CD4-positive, alpha-beta T cell treated with Interleukin-4 for 4 hours (primary cell): ENCODE results near the gene HECW1.
"Not testable (repeated sequence)": the region's sequence is repeated elsewhere in the genome, so short reads cannot be mapped to it uniquely, and the experiment has no call there.

Experiments used
- DNase-seq: peaks from one replicate; pipeline ENCODE4 v3.0.0-alpha.2; 2020

The HECW1 gene

DNA sequence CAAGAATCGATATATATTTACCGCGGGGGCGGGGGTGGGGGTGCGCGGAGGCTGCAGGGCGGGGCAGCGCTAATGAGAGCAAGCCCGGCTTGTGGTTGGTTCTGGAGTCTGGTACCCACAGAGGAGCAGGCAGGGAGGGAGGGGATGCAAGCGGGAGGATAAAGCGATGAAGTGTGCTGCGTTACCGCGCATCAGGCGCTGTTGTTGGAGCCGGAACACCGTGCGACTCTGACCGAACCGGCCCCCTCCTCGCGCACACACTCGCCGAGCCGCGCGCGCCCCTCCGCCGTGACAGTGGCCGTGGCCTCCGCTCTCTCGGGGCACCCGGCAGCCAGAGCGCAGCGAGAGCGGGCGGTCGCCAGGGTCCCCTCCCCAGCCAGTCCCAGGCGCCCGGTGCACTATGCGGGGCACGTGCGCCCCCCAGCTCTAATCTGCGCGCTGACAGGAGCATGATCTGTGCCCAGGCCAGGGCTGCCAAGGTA, at the start of gene HECW1:
Gene HECW1 (plus strand): TSS at position 189 of the 482 bp plus-strand sequence. CDS start 131,259 bp downstream, outside the sequence.
- no peak for DNase-seq

DNA sequence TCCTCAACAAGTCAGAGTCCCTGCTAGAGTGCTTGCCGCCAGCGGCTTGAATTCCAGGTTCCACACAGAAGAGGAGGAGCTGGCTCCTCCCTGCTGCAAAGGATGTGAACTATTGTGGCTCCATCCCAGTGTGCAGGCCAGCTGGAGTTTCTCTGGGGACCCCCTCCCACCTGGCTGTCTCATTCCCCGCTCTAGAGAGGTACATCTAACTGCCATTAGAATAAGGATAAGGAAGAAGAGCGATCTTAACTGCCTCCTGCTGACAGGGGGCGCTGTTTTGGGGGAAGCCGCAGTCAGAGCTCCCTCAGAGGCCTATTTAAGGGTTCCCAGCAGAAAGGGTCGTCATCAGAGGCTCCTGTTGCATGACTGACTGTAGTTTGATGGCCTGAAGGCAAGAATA, 40.8 kb upstream of the HECW1 start:
- DNase-seq, result no peak

DNA sequence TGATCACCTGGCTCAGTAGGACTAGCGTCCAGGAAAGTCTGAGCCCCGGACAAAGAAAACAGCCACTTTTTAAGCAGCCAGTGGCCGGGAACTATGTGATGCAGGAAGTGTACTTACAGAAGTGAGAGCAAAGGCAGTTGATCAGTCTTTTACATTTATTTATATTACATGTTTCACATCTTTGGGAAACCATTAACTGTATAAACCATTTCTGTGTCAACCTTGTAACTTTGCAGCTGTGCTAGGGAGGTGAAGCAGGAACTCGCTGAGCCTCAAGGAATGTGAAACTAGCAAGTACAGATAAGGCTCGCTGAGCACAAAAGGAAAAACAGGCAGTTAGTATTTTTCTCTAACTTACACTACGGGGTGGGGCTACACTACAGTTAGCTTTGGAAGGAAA, 39.9 kb upstream of the HECW1 start:
- DNase-seq, result no peak

DNA sequence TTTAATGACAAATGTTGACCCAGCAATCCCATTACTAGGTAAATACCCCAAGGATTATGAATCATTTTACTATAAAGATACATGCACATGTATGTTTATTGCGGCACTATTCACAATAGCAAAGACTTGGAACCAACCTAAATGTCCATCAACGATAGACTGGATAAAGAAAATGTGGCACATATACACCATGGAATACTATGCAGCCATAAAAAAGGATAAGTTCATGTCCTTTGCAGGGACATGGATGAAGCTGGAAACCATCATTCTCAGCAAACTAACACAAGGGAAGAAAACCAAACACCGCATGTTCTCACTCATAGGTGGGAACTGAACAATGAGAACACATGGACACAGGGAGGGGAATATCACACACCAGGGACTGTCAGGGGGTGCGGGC, 38.6 kb upstream of the HECW1 start:
- not testable (repeated sequence) for DNase-seq

DNA sequence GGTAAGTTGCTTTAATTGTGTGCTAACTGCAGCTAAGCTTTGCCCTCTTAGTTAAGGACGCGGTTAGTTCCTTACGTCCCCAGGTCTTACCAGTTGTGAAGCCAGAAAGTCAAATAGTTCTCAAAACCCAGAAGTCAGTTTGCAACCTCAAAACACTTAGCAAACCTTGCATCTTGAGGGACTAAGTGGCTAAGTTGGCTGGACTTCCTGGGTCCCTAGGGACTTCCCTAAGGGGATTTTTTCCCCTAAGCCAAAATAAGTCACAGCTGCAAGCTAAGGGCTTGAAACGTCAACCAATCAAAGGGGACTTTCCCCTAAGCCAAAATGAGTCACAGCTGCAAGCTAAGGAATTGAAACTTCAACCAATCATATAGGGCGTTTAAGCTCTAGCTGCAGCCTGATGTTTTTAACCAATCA, 36.2 kb upstream of the HECW1 start:
- no peak for DNase-seq

DNA sequence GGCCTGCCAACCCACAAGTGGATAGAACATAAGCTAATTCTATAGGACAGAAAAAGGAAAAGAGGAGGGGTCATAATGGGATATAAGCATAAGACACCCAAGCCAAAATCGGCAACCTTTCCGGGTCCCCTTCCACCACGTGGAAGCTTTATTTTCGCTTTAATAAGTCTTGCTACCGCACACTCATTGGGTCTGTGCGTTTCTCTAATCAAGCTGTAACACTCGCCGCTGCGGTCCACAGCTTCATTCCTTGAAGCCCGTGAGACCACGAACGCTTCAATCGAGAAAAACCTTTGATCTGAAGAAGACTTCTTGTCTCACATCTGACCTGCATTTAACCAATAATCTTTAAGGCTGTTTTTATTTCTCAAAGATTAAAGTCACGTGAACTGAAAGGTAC, 35.8 kb upstream of the HECW1 start:
- DNase-seq, result no peak

DNA sequence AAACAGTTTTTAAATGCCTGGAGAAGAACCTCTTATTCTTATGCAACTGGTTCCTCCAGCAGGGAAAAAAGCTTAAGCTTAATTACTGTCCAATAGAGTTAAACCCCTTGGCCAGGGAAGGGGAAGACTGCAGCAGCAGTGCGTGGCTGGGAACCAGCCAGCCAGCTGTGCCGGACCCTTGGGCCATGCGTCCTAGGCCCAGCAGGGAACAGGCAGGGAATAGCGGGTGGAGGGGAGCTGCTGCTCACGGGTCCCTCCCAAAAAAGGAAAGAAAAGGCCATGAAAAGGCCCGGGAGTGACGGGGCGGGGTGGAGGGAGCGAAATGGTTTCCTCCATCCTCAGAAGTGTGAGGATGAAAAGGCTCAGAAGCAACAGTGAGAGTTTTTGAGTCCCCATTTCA, 35.2 kb upstream of the HECW1 start:
- no peak for DNase-seq

DNA sequence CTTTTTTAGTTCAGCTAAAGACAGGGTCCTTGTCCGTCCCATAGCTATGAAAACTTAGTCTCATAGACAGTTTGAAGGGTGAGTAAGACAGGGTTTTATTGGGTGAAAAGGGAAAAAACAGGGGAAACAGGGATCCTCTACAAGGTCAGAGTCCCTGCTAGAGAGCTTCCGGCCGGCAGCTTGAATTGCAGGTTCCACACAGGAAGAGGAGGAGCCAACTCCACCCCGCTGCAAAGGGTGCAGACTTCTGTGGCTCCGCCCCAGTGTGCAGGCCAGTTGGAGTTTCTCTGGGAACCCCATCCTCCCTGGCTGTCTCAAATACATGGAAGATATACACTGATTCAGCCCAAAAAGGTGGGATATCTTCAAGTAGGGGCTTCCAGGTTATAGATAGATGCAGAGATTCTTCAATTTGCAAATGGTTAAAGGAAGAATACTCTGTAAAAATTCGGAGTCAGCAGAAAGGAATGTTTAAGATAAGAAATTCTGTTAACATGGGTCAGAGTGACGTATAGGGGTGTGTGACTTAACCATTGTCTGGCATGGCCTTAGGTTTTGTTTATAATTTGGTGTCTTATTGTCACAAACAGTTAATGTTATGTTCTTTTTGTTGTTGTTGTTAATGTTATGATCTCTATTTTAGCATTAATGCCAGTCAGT, 34.6 kb upstream of the HECW1 start:
- DNase-seq, result no peak

DNA sequence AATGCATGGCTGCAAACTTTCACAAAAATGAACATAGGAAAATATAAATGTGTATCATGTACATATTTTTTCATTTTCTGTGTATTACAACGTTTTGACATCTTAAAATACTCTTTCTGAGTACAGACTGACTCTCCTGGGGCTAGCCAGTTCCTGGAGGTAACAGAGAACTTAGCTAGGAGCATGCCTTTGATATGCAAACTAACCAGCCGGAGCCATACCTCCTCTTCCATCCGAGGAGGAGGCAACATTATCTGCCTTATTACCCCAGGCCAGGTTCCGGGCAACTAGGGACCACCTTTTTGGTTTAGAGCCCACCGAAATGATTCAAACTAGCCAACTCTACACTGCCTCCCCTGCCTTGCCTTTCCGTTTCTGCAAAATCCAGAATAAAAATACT, 33.7 kb upstream of the HECW1 start:
- no peak for DNase-seq

DNA sequence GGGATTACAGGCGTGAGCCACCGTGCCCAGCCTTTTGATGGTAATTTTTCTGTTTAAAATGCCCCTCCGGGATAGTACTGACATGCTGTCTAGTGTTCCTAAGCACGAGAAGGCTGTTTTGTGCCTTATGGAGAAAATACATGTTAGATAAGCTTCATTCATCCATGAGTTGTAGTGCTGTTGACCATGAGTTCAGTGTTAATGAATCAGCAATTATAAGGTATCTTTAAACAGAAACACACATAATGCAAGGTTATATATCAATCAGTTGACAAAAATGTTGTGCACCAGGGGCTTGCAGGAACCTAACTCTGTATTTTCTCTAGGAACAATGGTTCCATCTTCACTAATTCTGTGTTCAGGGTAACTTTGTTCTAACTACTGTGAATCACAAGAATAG, 30.8 kb upstream of the HECW1 start:
- DNase-seq, result no peak

DNA sequence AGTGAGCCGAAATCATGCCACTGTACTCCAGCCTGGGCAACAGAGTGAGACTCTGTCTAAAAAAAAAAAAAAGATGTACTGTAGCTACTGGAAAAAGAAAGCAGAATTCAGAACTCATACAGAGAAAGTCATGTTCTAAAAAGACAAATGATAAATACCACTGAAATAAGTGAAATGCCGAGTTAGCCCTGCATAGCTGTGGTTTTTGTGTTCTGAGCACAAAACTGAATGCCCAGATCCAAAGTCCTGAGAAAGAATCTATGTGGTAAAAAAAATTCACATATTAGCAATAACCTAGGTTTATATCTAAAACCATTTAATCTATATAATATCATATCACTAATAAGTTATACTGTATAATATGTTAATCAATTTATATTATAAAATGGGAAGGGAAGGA, 29.3 kb upstream of the HECW1 start:
- no peak for DNase-seq

DNA sequence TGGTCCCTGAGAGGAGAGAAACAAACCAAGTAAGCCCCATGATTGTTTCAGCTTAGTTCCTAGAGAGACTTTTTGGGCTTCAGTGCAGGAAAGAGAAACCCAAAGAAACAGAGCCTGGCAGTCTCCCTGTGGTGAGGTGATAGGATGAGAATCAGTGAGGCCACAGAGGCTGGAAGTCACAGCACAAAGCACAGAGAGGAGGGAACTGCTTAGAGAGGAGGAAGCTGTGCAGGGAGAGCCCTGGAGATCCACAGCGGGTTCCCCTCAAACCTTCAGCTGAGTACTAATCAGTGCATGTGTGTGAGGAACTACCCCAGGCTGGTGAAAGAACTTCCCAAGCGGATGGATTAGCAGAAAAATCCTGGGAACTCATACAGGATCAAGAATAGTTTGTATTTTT, 27.4 kb upstream of the HECW1 start:
- no peak for DNase-seq

DNA sequence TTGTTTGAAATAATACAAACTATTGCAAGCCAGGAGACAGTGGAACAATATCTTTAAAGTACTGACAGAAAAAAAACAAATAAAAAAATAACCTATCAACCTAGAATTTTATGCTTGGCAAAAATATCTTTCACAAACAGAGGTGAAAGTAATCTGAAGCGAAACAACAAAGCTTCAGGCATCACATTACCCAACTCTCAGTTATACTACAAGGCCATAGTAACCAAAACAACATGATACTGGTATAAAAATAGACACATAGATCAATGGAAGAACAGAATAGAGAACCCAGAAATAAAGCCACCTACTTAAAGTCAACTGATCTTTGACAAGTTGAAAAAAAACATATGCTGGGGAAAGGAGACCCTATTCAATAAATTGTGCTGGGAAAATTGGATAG, 26.5 kb upstream of the HECW1 start:
- DNase-seq, result no peak

DNA sequence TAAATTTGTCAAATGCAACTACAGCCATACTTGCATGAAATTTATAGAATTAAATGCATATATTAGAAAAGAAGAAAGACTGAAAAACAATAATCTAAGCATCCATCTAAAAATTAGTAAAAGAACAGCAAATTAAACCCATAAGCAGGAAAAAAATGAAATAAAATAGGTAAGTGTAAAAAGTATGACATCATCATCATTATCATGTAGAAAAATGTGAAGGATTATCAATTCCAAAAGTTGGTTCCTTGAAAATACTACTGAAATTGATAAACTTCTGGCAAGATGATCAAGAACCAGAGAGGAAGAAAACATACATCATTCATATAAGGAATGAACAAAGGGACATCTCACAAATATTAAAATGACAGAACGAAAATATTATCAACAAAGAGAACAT, 19.6 kb upstream of the HECW1 start:
- no peak for DNase-seq

DNA sequence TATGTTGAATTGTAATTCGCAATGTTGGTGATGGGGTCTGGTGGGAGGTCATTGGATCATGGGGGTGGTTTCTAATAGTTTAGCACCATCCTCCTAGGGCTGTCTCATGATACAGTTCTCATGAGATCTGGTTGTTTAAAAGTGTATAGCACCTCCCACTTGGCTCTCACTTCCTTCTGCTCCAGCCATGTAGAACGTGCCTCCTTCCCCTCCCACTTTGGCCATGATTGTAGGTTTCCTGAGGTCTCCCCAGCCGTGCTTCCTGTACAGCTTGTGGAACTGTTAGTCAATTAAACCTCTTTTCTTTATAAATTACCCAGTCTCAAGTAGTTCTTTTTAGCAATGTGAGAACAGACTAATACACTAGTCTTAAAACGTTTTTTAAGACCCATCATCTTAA, 15.6 kb upstream of the HECW1 start:
- no peak for DNase-seq

DNA sequence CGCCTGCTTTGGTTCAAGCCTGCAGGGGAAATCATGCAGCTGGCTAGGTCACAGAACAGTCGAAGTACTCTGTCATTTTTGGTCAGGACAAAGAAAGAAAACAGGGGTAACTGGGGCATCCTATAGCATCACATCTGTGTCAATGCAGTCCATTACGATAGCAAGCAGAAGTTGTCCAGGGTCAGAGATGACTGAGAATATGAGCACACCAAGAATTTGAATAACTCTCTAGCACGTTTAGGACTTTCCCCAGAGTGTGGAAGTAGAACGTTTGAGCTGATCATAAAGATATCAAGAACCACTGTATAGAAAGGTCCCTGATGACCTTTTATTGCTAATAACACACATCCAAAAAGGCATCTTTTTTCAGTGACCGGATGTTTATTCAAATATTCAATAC, 12.7 kb upstream of the HECW1 start:
- DNase-seq, result no peak

DNA sequence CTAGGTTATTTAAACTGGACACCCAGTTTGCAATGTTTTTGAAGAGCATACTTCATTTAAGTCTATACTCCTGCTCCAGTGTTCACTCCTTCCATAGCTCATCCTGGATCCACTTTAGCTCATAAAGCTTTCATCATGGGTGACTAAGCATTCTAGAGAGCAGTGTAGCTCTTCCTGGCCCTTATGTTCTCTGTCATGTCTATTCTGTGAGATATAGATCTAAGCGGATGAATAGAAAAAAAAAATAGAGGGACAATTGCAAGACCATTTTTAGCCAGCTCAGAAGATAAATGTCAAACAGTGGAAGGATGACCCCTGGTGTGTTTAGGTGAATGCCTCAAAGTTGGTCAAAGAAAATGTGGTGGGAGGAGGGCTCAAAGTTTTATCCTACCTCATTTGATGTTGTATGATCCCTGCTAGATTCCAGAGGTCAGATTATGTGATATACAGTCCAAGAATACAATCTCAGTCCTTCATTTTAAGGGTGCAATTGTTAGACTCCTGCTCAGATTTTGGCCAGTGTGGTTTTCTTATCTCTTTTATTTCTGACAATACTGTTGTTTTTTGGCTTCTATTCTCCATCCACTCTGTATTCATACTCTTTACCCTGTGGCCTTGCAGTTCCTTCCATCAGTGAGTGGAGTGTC, 7.5 kb upstream of the HECW1 start:
- DNase-seq, result no peak

DNA sequence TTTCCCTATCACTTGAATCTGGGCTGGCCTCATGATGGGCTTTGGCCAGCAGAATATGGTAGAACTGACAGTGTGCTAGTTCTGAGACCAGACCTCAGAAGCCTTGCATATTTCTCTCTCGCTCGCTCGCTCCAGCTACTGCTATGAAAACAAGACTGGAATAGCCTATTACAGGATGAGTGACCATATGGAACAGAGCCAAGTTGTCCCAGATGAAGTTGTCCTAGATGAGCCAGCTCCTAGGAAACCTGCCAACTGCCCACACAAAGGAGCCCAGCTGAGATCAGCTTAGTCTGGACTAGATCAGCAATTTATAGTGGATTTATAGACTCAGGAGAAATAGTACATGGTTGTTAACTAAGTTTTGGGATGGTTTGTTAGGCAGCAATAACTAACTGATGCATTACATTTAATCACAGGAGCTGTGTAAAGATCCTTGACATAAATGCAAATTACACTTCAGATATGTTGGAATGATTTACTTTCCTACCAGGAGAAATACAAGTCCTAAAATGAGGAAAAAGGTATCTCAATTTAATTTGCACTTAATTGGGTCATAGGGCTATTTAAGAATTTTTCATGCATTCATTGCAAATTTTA, 6.8 kb upstream of the HECW1 start:
- no peak for DNase-seq

DNA sequence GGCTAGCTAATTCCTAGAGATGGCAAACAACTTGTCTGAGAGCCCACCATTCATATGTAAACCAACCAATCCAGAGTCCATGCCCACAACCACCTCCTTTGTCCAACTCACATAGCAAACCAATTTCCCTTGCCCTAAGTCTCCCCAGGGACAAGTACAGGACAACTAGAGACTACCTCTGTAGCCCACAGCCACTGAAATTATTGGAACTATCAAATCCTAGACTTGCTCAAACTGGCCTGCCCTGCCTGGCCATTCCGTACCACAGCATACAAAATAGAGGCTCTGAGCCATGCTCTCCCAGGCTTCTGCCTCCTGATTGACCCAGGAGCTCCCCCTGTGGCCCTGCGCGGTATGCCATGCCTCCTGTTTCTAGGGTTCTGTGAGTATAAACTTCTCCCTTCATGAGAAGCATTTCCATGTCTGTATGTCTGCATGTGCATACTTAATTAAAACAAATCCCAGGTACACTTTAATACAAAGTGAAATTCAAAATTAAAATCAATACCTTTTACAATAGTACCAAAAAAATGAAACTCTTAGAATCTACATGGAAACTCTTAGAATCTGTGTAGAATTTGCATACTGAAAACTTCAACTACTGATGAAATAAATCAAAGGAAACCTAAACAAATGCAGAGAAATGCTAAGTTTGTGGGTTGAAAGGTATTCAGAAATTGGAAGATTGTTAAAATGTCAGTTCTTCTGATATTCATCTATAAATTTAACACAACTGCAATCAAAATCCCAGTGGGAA, 4.0 kb upstream of the HECW1 start:
- peak; percentile 5 for DNase-seq

DNA sequence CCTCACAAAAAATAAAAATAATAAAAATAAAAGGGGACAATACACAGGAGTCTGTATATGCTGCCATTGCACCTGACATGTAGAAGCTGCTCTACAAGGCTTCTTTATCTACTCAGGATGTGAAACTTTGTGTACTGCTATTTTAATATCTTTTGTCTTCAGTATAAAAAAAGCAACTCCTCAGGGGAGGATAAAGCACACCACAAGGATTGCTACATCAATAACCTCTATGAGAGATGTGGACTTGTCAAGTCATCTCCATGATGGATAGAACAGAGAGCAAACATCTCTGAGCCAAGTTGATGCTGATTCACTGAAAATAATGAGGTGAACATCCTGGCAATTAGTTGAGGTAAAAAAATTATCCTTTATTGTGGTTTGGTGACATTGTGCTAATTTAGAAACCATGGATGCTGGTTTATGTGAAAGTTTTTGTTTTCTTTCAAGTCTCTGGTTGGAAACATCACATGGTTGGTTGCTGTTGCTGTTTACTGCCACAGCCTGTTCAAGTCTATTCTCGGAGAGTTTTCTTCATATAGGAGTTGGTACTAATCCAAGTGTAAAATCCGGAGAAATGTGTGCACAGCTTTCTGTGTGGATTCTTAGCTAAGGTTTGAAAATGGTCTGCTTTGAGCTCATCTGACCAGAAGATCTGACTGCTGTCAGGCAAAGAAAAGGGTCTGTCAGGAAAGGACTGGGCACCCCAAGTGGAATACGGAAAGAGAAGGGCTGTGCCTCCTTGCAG, 1.5 kb upstream of the HECW1 start:
- DNase-seq, result no peak

DNA sequence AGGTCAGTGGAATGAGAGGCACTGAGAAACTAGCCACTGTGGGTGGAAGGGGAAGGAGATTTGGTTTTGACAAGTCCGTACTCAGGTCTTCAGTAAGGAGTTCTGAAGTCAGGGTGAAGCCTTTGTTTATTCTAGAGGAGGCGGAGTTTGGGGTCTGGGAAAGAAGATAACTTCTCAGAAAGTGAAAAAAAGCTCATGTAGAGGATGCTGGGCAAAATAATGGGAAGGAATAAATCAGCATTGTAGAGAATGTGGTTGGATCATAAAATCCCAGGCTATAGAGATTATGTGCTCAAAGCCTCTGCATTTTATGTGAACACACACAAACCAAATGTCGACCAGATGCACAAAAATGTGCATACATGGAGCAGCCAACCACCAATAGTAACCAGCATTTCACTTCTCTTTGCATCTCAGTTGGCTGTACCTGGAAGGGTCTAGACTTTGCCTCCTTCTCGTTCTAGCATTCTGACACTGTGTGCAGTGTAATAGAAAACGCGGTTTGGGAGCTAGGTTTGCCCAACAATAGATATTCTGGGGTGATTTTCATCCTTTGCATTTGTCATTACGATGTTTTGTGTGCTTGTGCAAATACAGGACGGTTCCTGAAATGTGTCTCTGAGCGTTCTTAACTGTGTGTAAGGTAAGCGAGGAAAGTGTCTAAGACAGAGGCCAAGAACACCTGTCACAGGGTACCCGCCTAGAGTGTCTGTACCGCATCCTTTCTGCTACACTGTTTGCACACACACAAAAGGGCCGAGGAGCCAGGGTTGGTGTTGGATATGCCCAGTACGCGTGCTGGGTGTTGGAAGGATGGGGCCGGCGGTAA, 603 bp upstream of the HECW1 start:
- DNase-seq, result no peak
